Gastrocnemius medialis (tissue), 4 donors: Measurements from ENCODE around the gene PLEKHG4.

Source experiments
- POLR2A ChIP-seq, 2 donors: fragments of 450-650 bp; IDR thresholded peaks; one replicate each; pipeline ENCODE4 v1.6.1; 2017; ENCODE audit warnings: antibody characterized with exemption in 2 of 2, mild to moderate bottlenecking in 2 of 2, moderate library complexity in 2 of 2
- TF ChIP-seq, protein P1 (sequence below), 5 experiments: fragments of 450-650 bp in 3 of 5; fragments of 200-600 bp in 2 of 5; sonication (generic) in 2 of 5; IDR thresholded peaks in 4 of 5; conservative IDR thresholded peaks in 1 of 5; 1 replicate in 4 of 5; 2 replicates in 1 of 5; pipeline ENCODE4 v1.5.1; 2016 to 2019; ENCODE audit warnings: antibody characterized with exemption in 5 of 5, mild to moderate bottlenecking in 3 of 5, moderate library complexity in 3 of 5

GRCh38 chr16:67255553-67256221 is 23.6 kb upstream of the PLEKHG4 start:
- TF ChIP-seq, protein P1, sequence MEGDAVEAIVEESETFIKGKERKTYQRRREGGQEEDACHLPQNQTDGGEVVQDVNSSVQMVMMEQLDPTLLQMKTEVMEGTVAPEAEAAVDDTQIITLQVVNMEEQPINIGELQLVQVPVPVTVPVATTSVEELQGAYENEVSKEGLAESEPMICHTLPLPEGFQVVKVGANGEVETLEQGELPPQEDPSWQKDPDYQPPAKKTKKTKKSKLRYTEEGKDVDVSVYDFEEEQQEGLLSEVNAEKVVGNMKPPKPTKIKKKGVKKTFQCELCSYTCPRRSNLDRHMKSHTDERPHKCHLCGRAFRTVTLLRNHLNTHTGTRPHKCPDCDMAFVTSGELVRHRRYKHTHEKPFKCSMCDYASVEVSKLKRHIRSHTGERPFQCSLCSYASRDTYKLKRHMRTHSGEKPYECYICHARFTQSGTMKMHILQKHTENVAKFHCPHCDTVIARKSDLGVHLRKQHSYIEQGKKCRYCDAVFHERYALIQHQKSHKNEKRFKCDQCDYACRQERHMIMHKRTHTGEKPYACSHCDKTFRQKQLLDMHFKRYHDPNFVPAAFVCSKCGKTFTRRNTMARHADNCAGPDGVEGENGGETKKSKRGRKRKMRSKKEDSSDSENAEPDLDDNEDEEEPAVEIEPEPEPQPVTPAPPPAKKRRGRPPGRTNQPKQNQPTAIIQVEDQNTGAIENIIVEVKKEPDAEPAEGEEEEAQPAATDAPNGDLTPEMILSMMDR (IDR thresholded peaks at IDR 0.05 in 4 of 5, conservative IDR thresholded peaks at IDR 0.05 in 1 of 5) = no peak
- no peak for TF ChIP-seq POLR2A (IDR thresholded peaks at IDR 0.05)
